IMR-90 (cell line): ENCODE data around the gene CSAD. TPM values are rescaled to one million over a fixed set of nuclear protein-coding genes. Genes with fewer than 3 reads are reported as not detected.

Experiments used
- ATAC-seq: fragments of 200-7000 bp; cut with Tn5 transposase; 2 replicates; pipeline ENCODE4 v1.9.1; 2020; ENCODE audit warnings: low read depth, mild to moderate bottlenecking, moderate library complexity
- BruUV-seq: library from RNA; stranded (reverse); fragments of 400-500 nt; replicated peaks from 2 replicates; lab custom pipeline; 2021; lab: Mats Ljungman, UMichigan
- CTCF ChIA-PET: fragments of 300-600 bp; formaldehyde crosslinking; extraction: SDS; loops from one replicate; lab custom pipeline; 2021; ENCODE audit warnings: antibody characterized with exemption; lab: Yijun Ruan, JAX
- POLR2A ChIA-PET: fragments of 300-600 bp; sonication (Branson Sonifier 250); formaldehyde crosslinking; loops from one replicate; lab custom pipeline; 2022; ENCODE audit warnings: antibody characterized with exemption; ENCODE audit not compliant: unreplicated experiment; lab: Charles Lee
- DNase-seq: peaks from one replicate; pipeline ENCODE4 v3.0.0; 2013
- H2AFZ ChIP-seq: replicated peaks from 2 replicates; pipeline ENCODE3; 2013; ENCODE audit warnings: low read length, mild to moderate bottlenecking; ENCODE audit not compliant: poor library complexity
- H2AK5ac ChIP-seq: 2 replicates; pipeline ENCODE4 v1.6.1; 2013; ENCODE audit warnings: low read depth, low read length, inconsistent platforms
- H2AK9ac ChIP-seq: replicated peaks from 2 replicates; pipeline ENCODE3; 2013; ENCODE audit warnings: mild to moderate bottlenecking, low read depth, low read length, moderate library complexity; ENCODE audit not compliant: poor library complexity
- H2BK120ac ChIP-seq: 2 replicates; pipeline ENCODE4 v1.6.1; 2013; ENCODE audit warnings: low read depth, low read length, inconsistent platforms
- H2BK15ac ChIP-seq: 3 replicates; pipeline ENCODE4 v1.6.1; 2013; ENCODE audit warnings: low read depth, low read length, inconsistent platforms
- H2BK20ac ChIP-seq: 2 replicates; pipeline ENCODE4 v1.6.1; 2013; ENCODE audit warnings: low read depth, mild to moderate bottlenecking, inconsistent platforms, low read length, moderate library complexity
- H2BK5ac ChIP-seq: 2 replicates; pipeline ENCODE4 v1.6.1; 2013; ENCODE audit warnings: mild to moderate bottlenecking, low read depth, low read length, inconsistent platforms; ENCODE audit not compliant: poor library complexity, severe bottlenecking
- H3K14ac ChIP-seq: replicated peaks from 2 replicates; pipeline ENCODE4 v1.6.1; 2013; ENCODE audit warnings: low read depth, low read length, inconsistent platforms
- H3K18ac ChIP-seq: 2 replicates; pipeline ENCODE4 v1.6.1; 2013; ENCODE audit warnings: low read depth, low read length, control low read depth
- H3K23ac ChIP-seq: 2 replicates; pipeline ENCODE4 v1.6.1; 2013; ENCODE audit warnings: low read depth, low read length, inconsistent platforms
- H3K27ac ChIP-seq: 2 replicates; pipeline ENCODE4 v1.5.1; 2013; ENCODE audit warnings: mild to moderate bottlenecking, control low read depth, low read length; ENCODE audit not compliant: insufficient read depth
- H3K27me3 ChIP-seq: 2 replicates; pipeline ENCODE4 v1.6.1; 2013; ENCODE audit warnings: low read length; ENCODE audit not compliant: control insufficient read depth, insufficient read depth
- H3K36me3 ChIP-seq: 2 replicates; pipeline ENCODE4 v1.6.1; 2013; ENCODE audit warnings: low read length, mixed read lengths; ENCODE audit not compliant: control insufficient read depth, insufficient read depth
- H3K4ac ChIP-seq: 2 replicates; pipeline ENCODE4 v1.6.1; 2013; ENCODE audit warnings: low read depth, low read length, inconsistent platforms
- H3K4me1 ChIP-seq: 2 replicates; pipeline ENCODE4 v1.6.1; 2013; ENCODE audit warnings: low read length, mixed read lengths; ENCODE audit not compliant: control insufficient read depth, insufficient read depth
- H3K4me2 ChIP-seq: 2 replicates; pipeline ENCODE4 v1.6.1; 2013; ENCODE audit warnings: low read depth, mild to moderate bottlenecking, control low read depth, low read length, moderate library complexity
- H3K4me3 ChIP-seq: 2 replicates; pipeline ENCODE4 v1.5.1; 2013; ENCODE audit warnings: low read depth, mild to moderate bottlenecking, control low read depth, low read length, moderate library complexity; ENCODE audit not compliant: insufficient read depth
- H3K56ac ChIP-seq: 2 replicates; pipeline ENCODE4 v1.6.1; 2013; ENCODE audit warnings: low read length, inconsistent platforms; ENCODE audit not compliant: insufficient read depth; ENCODE audit errors: extremely low read depth
- H3K79me1 ChIP-seq, 2 experiments: 2 replicates each; pipeline ENCODE4 v1.6.1; 2013; ENCODE audit warnings: low read length in 2 of 2, inconsistent platforms in 1 of 2, low read depth in 1 of 2
- H3K9ac ChIP-seq: 2 replicates; pipeline ENCODE4 v1.6.1; 2013; ENCODE audit warnings: low read depth, low read length, control low read depth
- H3K9me1 ChIP-seq: 2 replicates; pipeline ENCODE4 v1.6.1; 2013; ENCODE audit warnings: low read length, inconsistent platforms; ENCODE audit not compliant: insufficient read depth
- H3K9me3 ChIP-seq: 2 replicates; pipeline ENCODE4 v1.6.1; 2013; ENCODE audit warnings: low read length; ENCODE audit not compliant: control insufficient read depth, insufficient read depth
- H4K20me1 ChIP-seq: 2 replicates; pipeline ENCODE4 v1.6.1; 2013; ENCODE audit warnings: low read length, inconsistent platforms; ENCODE audit not compliant: insufficient read depth
- H4K5ac ChIP-seq: 2 replicates; pipeline ENCODE4 v1.6.1; 2013; ENCODE audit warnings: mild to moderate bottlenecking, low read depth, low read length, control low read depth
- H4K8ac ChIP-seq, 2 experiments: 2 replicates each; pipeline ENCODE4 v1.6.1; 2013; ENCODE audit warnings: low read depth in 2 of 2, low read length in 2 of 2, control low read depth in 1 of 2, inconsistent platforms in 1 of 2
- H4K91ac ChIP-seq: 2 replicates; pipeline ENCODE4 v1.6.1; 2013; ENCODE audit warnings: low read depth, low read length, inconsistent platforms; ENCODE audit not compliant: insufficient read depth
- CEBPB ChIP-seq: IDR thresholded peaks from 2 replicates; pipeline ENCODE4 v1.6.1; 2012; ENCODE audit warnings: low read depth, low read length, improper control_type of control experiment
- RAD21 ChIP-seq: IDR thresholded peaks from 2 replicates; pipeline ENCODE4 v1.6.1; 2012; ENCODE audit warnings: low read length, improper control_type of control experiment
- WGBS, 2 experiments: methylation state at CpG; one replicate each; pipeline versions ENCODE4 v1.1.5 to v1.1.7; 2013; ENCODE audit warnings: missing lambda C conversion rate in 2 of 2; ENCODE audit not compliant: insufficient read length in 1 of 2; ENCODE audit errors: extremely low coverage in 2 of 2; 5-methylcytosine and 5-hydroxymethylcytosine counted together
- dilution Hi-C: fragments of 300-500 bp; cut with HindIII; formaldehyde crosslinking; loops from one replicate; pipeline ENCODE4 v1.14.3; 2018; ENCODE audit warnings: low sequenced_read_pairs; ENCODE audit not compliant: unreplicated experiment
- in situ Hi-C: fragments of 300-500 bp; cut with MboI; formaldehyde crosslinking; loops from 3 replicates; pipeline ENCODE4 v1.14.3; 2019; ENCODE audit warnings: low sequenced_read_pairs, inconsistent platforms, mixed read lengths
- intact Hi-C: fragments of 100-400 bp; cut with micrococcal nuclease; formaldehyde crosslinking; loops from 2 replicates; pipeline ENCODE4 v1.10.0; 2022
- polyA plus RNA-seq, 3 experiments: library from polyadenylated mRNA; depleted of rRNA; stranded (reverse); fragments of >200 nt; gene quantifications; 2 replicates each; pipeline ENCODE4 v1.2.3, GENCODE V29; 2012; ENCODE audit warnings: low replicate concordance in 1 of 3
- total RNA-seq: library from RNA; depleted of rRNA; stranded (reverse); fragments of >200 nt; gene quantifications from 2 replicates; pipeline ENCODE4 v1.2.3, GENCODE V29; 2012

Gene CSAD
- total and polyA plus RNA-seq, 2 of the 4 experiments (the other 2 are of a cell fraction) = 5.4 to 45.6 TPM

DNA sequence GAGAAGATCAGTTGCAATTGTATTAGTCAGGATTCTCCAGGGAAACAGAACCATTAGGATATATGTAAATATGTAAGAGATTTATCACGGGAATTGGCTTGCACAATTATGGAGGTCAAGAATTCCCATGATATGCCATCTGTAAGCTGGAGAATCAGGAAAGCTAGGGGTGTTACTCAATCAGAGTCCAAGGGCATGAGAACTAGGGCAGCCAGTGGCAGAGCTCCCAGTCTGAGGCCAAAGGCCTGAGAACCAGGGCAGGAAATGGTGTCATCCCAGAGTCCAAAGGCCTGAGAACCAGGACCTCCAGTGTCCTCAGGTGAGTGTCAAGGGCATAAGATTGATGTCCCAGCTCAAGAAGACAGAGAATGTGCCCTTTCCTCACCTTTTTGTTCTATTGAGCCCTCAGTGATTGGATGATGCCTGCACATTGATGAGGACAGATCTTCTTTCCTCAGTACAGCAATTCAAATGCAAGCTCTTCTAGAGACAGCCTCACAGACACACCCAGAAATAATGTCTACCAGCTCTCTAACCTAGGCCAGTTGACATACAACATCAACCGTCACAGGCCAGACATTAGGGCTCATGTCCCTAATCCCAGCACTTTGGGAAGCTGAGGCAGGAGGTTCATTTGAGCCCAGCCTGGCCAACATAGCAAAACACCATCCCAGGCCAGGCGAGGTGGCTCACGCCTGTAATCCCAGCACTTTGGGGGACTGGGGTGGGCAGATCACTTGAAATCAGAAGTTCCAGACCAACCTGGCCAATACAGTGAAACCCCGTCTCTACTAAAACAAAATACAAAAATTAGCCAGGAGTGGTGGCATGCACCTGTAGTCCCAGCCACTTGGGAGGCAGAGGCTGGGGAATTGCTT is 35.1 kb downstream of the CSAD start:
- Histone ChIP-seq H3K4me3 (no peak overlapping the region), H3K36me3 (no peaks in the 10 kb centered on the region), H3K27me3 (no peaks in the 10 kb centered on the region), H3K4me1 (no peaks in the 10 kb centered on the region), H3K27ac (no peak overlapping the region), H2AK5ac (no peak overlapping the region), H3K9ac (no peak overlapping the region), H2AK9ac (peak overlapping the region; percentile 23), H2BK15ac (no peak overlapping the region), H3K18ac (no peak overlapping the region), H3K9me1 (no peaks in the 10 kb centered on the region), H4K20me1 (no peaks in the 10 kb centered on the region), H2BK20ac (no peak overlapping the region), H3K9me3 (no peaks in the 10 kb centered on the region), H3K4me2 (no peak overlapping the region), H2BK120ac (no peak overlapping the region), H4K8ac (no peak overlapping the region), H2AFZ (no peak overlapping the region), H3K4ac (no peak overlapping the region), H3K23ac (no peak overlapping the region), H3K14ac (no peak overlapping the region), H4K5ac (no peak overlapping the region), H3K56ac (no peak overlapping the region), H4K91ac (no peak overlapping the region), H3K79me1 (no peaks in the 10 kb centered on the region), H2BK5ac (no peak overlapping the region)
- CTCF ChIA-PET = interaction anchor here (0.6 kb wide), 1 partner anchor 270 kb away, joined by 3 read pairs; no protein-coding TSS in a partner anchor
- dilution Hi-C loops (no loop called here), in situ Hi-C loops (no loop called here), intact Hi-C loops (loop anchor here (5.0 kb wide), 1 partner anchor 38 kb away; no protein-coding TSS in a partner anchor)
- ATAC-seq = peak; percentile 37; the same call in 1 of the 2 replicates
- 0 out of 2 replicates have a peak, but pooled peaks have one; percentile 37 for TF ChIP-seq CEBPB
- TF ChIP-seq RAD21 = no peak
- no CpG with 5 or more reads among the region's 5 CpGs for WGBS, 2 experiments
- DNase-seq = peak; percentile 42
- no TSS peak for BruUV-seq
- POLR2A ChIA-PET = no interaction called here
